K562 (cell line): Measurements from ENCODE around the gene TLR8.

Experiments
- POLR2AphosphoS5 ChIP-seq: IDR thresholded peaks from 2 replicates; pipeline ENCODE4 v1.6.1; 2011; ENCODE audit warnings: mild to moderate bottlenecking, low read depth, low read length, moderate library complexity; ENCODE audit not compliant: control insufficient read depth, insufficient read depth
- TBP ChIP-seq: optimal IDR thresholded peaks from 2 replicates; pipeline ENCODE3; 2011; ENCODE audit warnings: low read depth, low read length, improper control_type of control experiment

DNA sequence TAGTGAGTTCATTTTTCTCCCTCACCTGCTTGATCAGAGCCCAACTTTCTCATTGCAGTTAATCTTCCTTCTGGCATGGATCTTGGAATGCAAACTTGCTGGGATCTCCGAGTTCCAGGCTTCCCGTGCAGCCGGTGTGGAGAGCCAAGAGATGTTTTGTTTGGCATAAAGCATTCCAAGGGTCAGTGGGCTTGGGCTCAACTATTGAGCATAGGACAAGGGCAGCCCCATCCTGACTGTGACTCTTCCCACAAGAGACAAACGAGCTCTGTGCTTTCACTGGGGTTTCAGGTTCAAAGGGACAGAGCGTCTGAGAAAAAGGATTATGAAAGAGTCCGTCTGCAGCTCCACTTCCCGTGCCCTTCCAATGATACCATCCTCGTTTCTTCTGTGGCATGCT, 29.0 kb upstream of the TLR8 start:
- TF ChIP-seq POLR2AphosphoS5 (no peak), TBP (no peak)
